GM18867 (cell line): ENCODE measurements around the gene SYT13.

ENCODE experiments used
- ATAC-seq: cut with Tn5 transposase; IDR thresholded peaks from one replicate; pipeline ENCODE4 v1.9.1; 2021; ENCODE audit warnings: mild to moderate bottlenecking, moderate library complexity; ENCODE audit not compliant: unreplicated experiment

Gene SYT13

DNA sequence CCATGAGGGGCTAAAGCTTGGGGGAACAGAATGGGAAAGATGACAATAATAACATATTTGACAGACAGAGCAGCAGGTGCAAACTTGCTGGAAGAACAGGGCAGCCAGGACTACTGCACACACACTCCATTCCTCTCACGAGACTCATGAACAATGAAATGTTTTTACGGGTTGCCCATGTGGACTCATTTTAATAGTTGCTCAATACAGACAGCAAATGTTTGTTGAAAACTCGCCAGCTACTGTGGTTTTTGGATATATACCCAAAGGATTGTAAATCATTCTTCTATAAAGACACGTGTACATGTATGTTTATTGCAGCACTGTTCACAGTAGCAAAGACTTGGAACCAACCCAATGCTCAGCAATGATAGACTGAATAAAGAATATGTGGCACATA lies 10.3 kb downstream of the SYT13 start:
- no peak for ATAC-seq

- no peak for ATAC-seq
Measured at GRCh38 chr11:45274206-45274605, 11.9 kb downstream of the SYT13 start.

GRCh38 chr11:45273509-45273908 lies 12.6 kb downstream of the SYT13 start:
- no peak for ATAC-seq

DNA sequence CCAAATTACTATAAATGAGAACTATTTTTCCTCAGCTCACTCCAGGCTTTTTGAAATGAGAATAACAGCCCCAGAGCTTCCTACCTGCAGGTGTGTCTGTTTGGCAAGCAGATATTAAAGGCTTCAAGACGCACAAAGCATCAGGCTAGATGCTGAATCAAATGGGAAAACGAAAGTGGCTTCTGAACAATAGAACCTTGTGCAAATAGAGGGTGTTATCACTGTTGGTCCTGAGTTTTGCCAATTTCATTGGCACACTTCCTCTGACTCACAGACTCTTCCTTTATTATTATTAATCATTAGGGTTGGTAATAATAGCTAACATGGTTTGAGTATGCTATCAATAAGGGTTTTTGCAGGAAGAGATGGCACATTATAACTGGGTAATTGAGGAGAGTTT lies 13.4 kb downstream of the SYT13 start:
- ATAC-seq = no peak

GRCh38 chr11:45270946-45271716 lies 15.0 kb downstream of the SYT13 start:
- no peak for ATAC-seq

GRCh38 chr11:45269678-45270077 lies 16.5 kb downstream of the SYT13 start:
- no peak for ATAC-seq

DNA sequence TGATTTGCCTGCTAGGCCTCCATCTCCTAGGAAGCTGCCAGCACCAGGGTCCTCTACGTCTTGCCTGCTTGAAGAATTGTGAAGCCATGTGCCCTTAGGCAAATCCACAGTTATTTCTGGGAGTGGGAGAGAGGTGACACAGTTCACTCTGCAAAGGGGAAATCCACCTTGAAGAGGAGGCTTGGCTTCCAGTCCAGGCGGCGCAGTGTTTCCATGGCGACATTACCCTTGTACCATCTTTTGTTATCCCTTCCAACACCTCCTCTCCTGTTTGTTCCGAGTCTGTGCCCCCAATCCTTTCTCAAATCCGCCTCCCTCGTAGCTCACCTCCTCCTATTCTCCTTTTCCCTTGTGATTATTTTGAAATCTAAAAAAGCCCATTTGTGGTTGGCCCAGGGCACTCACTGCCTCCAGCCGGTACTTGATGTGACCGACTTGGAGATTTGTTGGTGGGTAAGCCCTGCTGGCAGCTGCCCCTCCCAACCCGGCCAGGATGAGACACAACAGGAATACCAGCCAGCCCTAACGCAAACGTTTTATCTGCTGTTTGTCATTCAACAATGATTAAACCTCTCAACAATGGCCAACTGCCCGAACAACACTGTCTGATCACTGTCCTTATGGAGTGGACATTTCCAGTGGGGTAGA lies 18.4 kb downstream of the SYT13 start:
- no peak for ATAC-seq

DNA sequence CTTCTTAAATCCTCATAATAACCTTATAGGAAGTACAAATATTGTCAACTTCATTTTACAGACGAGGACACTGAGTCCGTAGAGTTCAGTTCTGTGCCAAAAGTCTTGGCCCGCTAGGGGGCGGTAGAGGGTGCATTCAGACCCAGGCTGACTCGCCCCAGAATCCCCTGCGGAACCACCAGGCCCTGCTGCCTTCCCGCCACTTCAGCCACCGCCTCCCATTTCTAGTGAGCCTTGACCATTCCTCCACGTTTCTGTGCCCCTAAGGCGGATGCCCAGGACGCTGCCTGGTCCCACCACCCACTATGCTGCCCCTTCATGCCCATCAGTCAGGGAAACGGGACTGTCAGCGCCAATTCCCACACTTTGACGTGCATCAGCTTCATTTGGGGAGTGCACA lies 19.1 kb downstream of the SYT13 start:
- ATAC-seq = no peak

- ATAC-seq = no peak
Measured at GRCh38 chr11:45266676-45267020, 19.5 kb downstream of the SYT13 start.

DNA sequence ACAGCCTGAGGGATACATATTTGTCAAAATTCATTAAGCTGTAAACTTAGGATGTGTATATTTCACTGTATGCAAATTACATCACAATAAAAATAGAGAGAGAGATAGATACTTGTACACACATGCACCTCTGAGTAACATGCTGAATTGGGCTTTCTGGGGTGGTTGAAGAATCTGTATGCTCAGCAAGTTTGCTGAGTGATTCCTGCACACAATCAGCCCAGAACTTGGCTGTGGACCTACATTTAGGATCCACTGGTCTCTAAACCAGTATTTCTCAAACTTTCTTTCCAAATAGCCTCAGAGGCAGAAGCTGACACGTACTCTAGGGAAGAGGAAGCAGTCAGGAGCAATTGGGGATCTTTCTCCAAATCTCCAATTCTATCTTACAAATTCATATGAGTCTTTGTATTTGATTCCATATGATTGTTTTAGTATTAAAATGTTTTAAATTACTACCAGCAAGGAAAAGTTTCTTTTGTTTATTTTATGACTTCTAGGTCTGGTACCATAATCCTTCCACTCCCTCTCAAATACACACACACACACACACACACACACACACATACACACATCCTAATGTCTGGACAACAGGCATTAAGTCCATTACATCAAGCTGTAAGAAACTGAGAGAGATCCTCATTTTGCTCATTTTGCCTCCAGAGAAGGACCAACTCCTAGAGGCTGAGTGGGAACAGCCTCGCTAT lies 20.0 kb downstream of the SYT13 start:
- no peak for ATAC-seq

DNA sequence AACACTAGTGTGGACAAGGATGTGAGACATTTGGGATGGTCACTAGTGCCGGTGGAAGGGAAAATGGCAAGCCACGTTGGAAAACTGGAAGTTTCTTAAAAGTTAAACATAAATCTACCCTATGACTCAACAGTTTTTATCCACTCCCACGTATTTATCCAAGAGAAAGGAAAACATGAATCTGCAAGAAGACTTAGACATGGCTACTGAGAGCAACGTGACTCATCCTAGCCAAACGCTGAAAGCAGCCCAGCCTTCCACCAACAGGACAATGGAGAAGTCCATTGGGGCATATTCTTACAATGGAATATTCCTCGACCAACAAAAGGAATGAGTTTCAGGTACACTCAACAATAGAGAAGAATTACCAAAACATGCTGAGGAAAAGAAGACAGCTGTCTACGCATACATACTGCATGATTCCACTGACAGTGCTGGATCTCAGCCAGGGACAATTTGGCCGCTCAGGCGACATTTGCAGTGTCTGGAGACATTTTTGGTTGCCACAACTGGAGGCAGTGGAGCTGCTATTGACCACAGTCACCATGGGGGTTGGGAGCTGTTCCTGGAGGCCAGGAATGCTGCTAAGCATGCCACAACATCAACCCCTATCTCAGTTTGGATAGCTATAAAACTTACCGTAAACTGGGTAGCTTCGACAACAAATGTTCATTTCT lies 21.2 kb downstream of the SYT13 start:
- no peak for ATAC-seq

GRCh38 chr11:45263773-45264172 lies 22.4 kb downstream of the SYT13 start:
- ATAC-seq = no peak

DNA sequence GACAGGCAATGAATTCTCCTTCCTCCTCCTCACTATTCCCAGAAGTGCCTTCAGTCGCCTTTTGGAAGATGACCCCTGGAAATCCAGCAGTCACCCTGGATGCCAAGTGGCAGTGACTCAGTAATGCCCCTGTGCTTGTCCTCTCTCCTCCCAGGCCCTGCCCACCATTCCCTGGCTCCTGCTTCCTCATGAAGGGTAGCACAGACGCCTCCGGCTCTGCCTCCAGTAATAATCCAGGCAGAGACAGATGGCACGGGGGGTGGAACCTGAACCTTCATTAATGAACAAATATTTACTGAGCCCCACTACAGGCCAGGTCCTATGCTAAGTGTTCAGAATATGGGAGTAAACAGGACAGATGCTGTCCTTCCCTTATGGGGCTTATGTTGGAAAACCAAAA lies 23.2 kb downstream of the SYT13 start:
- no peak for ATAC-seq

GRCh38 chr11:45260071-45260470 lies 26.1 kb downstream of the SYT13 start:
- ATAC-seq = no peak

GRCh38 chr11:45259592-45259991 lies 26.5 kb downstream of the SYT13 start:
- ATAC-seq = no peak

DNA sequence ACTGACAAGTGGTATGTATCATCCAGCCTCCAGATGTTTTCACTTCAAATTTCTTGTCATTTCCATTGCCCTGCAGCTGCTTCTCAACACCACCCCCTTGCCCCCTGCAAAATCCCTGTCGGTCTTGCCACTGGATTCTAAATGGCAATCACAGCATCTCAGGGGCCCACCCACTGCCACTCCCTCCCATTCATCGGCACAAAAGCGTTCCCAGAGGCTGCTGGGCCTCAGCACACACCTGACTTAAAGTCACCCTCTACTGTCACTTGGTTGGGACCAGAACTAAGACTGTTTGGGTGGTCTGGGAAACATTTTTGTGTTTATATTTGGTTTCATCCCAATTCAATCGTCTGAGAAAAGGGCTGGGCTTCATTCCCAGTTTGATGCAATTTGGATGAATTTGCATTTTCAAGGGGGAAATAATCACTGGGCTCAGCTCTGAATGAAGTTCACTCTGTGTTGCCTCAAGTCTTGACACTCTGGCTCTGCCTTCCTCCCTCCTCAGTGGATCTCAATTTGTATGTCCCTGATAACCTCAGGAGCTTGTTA lies 27.1 kb downstream of the SYT13 start:
- no peak for ATAC-seq

DNA sequence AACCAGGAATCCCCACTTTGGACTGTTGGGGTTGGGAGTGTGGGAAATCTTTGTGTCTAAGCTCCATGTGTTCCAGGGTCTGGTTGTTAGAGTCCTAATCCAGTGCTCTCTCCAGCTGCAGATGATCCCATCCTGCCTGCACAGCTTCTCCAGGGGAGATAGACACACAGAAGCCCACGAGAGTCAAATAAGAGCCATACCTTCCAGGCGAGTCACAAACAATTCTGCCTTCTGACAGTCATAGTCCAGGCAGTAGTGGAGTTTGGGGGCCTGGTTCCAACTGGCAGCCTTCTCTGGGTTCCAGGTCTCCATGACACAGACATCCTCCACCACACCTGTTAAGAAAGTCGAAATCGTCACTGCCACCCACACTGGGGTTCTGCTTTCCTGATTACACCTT lies 32.1 kb downstream of the SYT13 start:
- no peak for ATAC-seq

GRCh38 chr11:45253640-45254039 lies 32.5 kb downstream of the SYT13 start:
- no peak for ATAC-seq

GRCh38 chr11:45252877-45253276 lies 33.3 kb downstream of the SYT13 start:
- ATAC-seq = no peak

DNA sequence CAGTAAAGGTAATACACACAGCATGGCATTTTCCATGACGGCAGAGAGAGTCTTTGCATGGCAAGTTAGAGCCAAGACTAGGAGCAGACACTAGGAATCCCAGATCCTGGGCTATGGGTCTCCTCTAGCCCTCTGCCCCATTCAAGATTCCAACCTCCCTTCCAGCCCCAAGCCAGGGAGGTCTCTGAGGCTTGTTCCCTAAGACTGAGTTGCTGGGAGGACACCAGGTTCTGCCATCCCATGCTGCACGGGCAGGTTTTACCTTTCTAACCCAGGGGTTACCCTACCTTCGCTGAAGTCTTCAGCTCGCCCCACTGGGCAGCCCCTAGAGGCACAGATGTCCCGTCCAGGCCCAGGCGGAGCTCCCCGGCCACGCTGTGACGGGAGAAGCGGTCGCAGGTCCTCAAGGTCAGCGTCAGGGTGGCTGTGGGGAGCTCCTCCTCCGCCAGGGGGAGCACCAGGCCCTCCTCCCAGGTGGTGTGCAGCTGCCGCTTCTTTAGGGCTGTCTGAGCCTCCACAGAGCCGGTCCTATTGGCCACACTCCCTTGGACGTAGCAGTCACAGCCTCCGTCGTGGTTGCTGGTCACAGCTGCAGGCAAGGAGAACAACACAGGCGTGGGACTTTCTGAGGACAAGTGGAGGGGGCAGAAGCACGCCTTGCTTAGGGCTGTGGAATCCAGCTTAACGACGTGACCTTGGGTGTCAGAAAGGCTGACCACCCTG lies 33.8 kb downstream of the SYT13 start:
- ATAC-seq = peak; percentile 73
